A549 (cell line): ENCODE measurements around the gene TTC7B. TPM values are rescaled to one million over a fixed set of nuclear protein-coding genes. Genes with fewer than 3 reads are reported as not detected.

Source experiments
- ATAC-seq, 2 experiments: fragments of 200-7000 bp in 1 of 2; fragments of >200 bp in 1 of 2; cut with Nextera tagmentation in 1 of 2; cut with Tn5 transposase in 1 of 2; 3 replicates each; pipeline versions ENCODE4 v1.8.0 to v1.9.1; 2018 to 2020; ENCODE audit warnings: mild to moderate bottlenecking in 1 of 2, moderate library complexity in 1 of 2
- CTCF ChIA-PET: fragments of 300-600 bp; sonication (Branson Sonifier 250); formaldehyde crosslinking; extraction: SDS; loops from one replicate; lab custom pipeline; 2021; ENCODE audit warnings: antibody characterized with exemption, inconsistent platforms; lab: Yijun Ruan, JAX
- POLR2A ChIA-PET: fragments of 350-600 bp; formaldehyde crosslinking; extraction: SDS; loops from one replicate; lab custom pipeline; 2021; ENCODE audit warnings: antibody characterized with exemption, inconsistent platforms; lab: Yijun Ruan, JAX
- DNase-seq, 2 experiments: peaks; one replicate each; pipeline versions ENCODE4 v3.0.0 to v3.0.0-alpha.2; 2011 to 2016; ENCODE audit warnings: low read depth in 1 of 2, low spot score in 1 of 2
- FAIRE-seq: peaks from 2 replicates; lab custom pipeline; 2011; peaks lifted over from hg19 to GRCh38; lab: Jason Lieb, UNC
- H3K27ac ChIP-seq, 2 experiments: fragments of >200 bp; sonication (Bioruptor Twin); formaldehyde crosslinking; 3 replicates each; pipeline ENCODE4 v1.5.1; 2016 to 2017
- H3K4me1 ChIP-seq: fragments of >200 bp; sonication (Bioruptor Twin); formaldehyde crosslinking; 3 replicates; pipeline ENCODE4 v1.6.1; 2016
- H3K4me2 ChIP-seq: fragments of >200 bp; sonication (Bioruptor Twin); formaldehyde crosslinking; 3 replicates; pipeline ENCODE4 v1.6.1; 2016
- H3K4me3 ChIP-seq: fragments of >200 bp; sonication (Bioruptor Twin); formaldehyde crosslinking; 3 replicates; pipeline ENCODE4 v1.5.1; 2016
- H3K9me3 ChIP-seq: fragments of >200 bp; sonication (Bioruptor Twin); formaldehyde crosslinking; 3 replicates; pipeline ENCODE4 v1.6.1; 2016
- ATOH8 ChIP-seq: fragments of 250-450 bp; sonication (Bioruptor Pico); IDR thresholded peaks from 2 replicates; pipeline ENCODE4 v1.5.0; 2020; ENCODE audit warnings: low read depth, mild to moderate bottlenecking, moderate library complexity
- CBX2 ChIP-seq: fragments of 200-600 bp; sonication (generic); IDR thresholded peaks from 2 replicates; pipeline ENCODE4 v1.6.1; 2016; ENCODE audit warnings: low read depth, mild to moderate bottlenecking, borderline replicate concordance
- CHD4 ChIP-seq: fragments of 200-600 bp; sonication (generic); IDR thresholded peaks from 2 replicates; pipeline ENCODE4 v1.6.1; 2016; ENCODE audit warnings: antibody characterized with exemption, mild to moderate bottlenecking, borderline replicate concordance
- CTCF ChIP-seq: fragments of >200 bp; sonication (Bioruptor Twin); formaldehyde crosslinking; IDR thresholded peaks from 3 replicates; pipeline ENCODE4 v1.5.1; 2016
- E2F6 ChIP-seq: IDR thresholded peaks from 2 replicates; pipeline ENCODE4 v1.6.1; 2012; ENCODE audit warnings: low read depth, borderline replicate concordance
- ELK1 ChIP-seq: fragments of 150-350 bp; IDR thresholded peaks from 2 replicates; pipeline ENCODE4 v1.6.1; 2014; ENCODE audit warnings: low read depth, mild to moderate bottlenecking, low read length
- EP300 ChIP-seq, 2 experiments: fragments of >200 bp; sonication (Bioruptor Twin); formaldehyde crosslinking; IDR thresholded peaks; 2 replicates in 1 of 2; 3 replicates in 1 of 2; pipeline ENCODE4 v1.6.1; 2016 to 2017
- FOSB ChIP-seq: fragments of 250-450 bp; sonication (Bioruptor Pico); IDR thresholded peaks from 2 replicates; pipeline ENCODE4 v1.5.0; 2020; ENCODE audit warnings: mild to moderate bottlenecking, moderate library complexity
- FOSL2 ChIP-seq, 2 experiments: fragments of 450-650 bp in 1 of 2; fragments of >200 bp in 1 of 2; sonication (Bioruptor Twin) in 1 of 2; formaldehyde crosslinking; IDR thresholded peaks; 2 replicates each; pipeline versions ENCODE4 v1.5.0 to v1.6.1; 2016 to 2020; ENCODE audit warnings: mild to moderate bottlenecking in 1 of 2, moderate library complexity in 1 of 2
- HEYL ChIP-seq: fragments of 250-450 bp; sonication (Bioruptor Pico); IDR thresholded peaks from 2 replicates; pipeline ENCODE4 v1.8.0; 2021; ENCODE audit warnings: mild to moderate bottlenecking, moderate library complexity
- HMGXB4 ChIP-seq: fragments of 250-450 bp; sonication (Bioruptor Pico); IDR thresholded peaks from 2 replicates; pipeline ENCODE4 v1.5.0; 2021; ENCODE audit warnings: mild to moderate bottlenecking, moderate library complexity, borderline replicate concordance
- HOXB13 ChIP-seq: fragments of 250-450 bp; sonication (Bioruptor Pico); IDR thresholded peaks from 2 replicates; pipeline ENCODE4 v1.5.0; 2020; ENCODE audit warnings: low read depth, mild to moderate bottlenecking, moderate library complexity
- HOXB5 ChIP-seq: fragments of 250-450 bp; sonication (Bioruptor Pico); IDR thresholded peaks from 2 replicates; pipeline ENCODE4 v1.5.0; 2020; ENCODE audit warnings: mild to moderate bottlenecking, moderate library complexity
- JUNB ChIP-seq: fragments of >200 bp; sonication (Bioruptor Twin); formaldehyde crosslinking; IDR thresholded peaks from 2 replicates; pipeline ENCODE4 v1.6.1; 2016
- MAFK ChIP-seq: fragments of 450-650 bp; IDR thresholded peaks from 2 replicates; pipeline ENCODE4 v1.6.1; 2014; ENCODE audit not compliant: partially characterized antibody
- MAZ ChIP-seq: fragments of 150-350 bp; IDR thresholded peaks from 2 replicates; pipeline ENCODE4 v1.6.1; 2014; ENCODE audit warnings: antibody characterized with exemption, low read depth, low read length, borderline replicate concordance
- NPAS2 ChIP-seq: fragments of 250-450 bp; sonication (Bioruptor Pico); IDR thresholded peaks from 2 replicates; pipeline ENCODE4 v1.8.0; 2022; ENCODE audit warnings: mild to moderate bottlenecking, moderate library complexity, borderline replicate concordance
- PBX3 ChIP-seq: IDR thresholded peaks from 2 replicates; pipeline ENCODE4 v1.6.1; 2012
- PHF8 ChIP-seq: fragments of 200-600 bp; sonication (generic); IDR thresholded peaks from 2 replicates; pipeline ENCODE4 v1.6.1; 2016; ENCODE audit warnings: low read depth, mild to moderate bottlenecking, antibody characterized with exemption, moderate library complexity, borderline replicate concordance
- POLR2AphosphoS2 ChIP-seq: conservative IDR thresholded peaks from 2 replicates; pipeline ENCODE4 v1.6.1; 2012; ENCODE audit warnings: low read length, improper control_type of control experiment, inconsistent platforms
- REST ChIP-seq: fragments of 200-600 bp; sonication (generic); IDR thresholded peaks from 2 replicates; pipeline ENCODE4 v1.6.1; 2016; ENCODE audit warnings: antibody characterized with exemption, mild to moderate bottlenecking, moderate library complexity
- ZC3H11A ChIP-seq: fragments of 450-650 bp; IDR thresholded peaks from 2 replicates; pipeline ENCODE4 v1.6.1; 2014; ENCODE audit warnings: antibody characterized with exemption, mild to moderate bottlenecking
- ZNF302 ChIP-seq: fragments of 250-450 bp; sonication (Bioruptor Pico); IDR thresholded peaks from 2 replicates; pipeline ENCODE4 v1.9.0; 2021; ENCODE audit warnings: inconsistent platforms, mild to moderate bottlenecking, moderate library complexity
- ZSCAN20 ChIP-seq: fragments of 250-450 bp; sonication (Bioruptor Pico); IDR thresholded peaks from 2 replicates; pipeline ENCODE4 v1.8.0; 2022; ENCODE audit warnings: mild to moderate bottlenecking, moderate library complexity
- WGBS: methylation state at CpG from one replicate; pipeline ENCODE4 v1.1.6; 2017; ENCODE audit errors: missing lambda C conversion rate; 5-methylcytosine and 5-hydroxymethylcytosine counted together
- polyA plus RNA-seq, 4 experiments: library from polyadenylated mRNA; depleted of rRNA in 3 of 4; stranded (reverse); fragments of >200 nt; fragmentation: RNase III in 1 of 4; extraction: RNeasy Plus Mini Kit Qiagen cat#74134 plus additional on column Dnase treatment in 1 of 4; gene quantifications; 2 replicates in 3 of 4; 3 replicates in 1 of 4; pipeline ENCODE4 v1.2.3, GENCODE V29; 2011 to 2017

Gene TTC7B
- polyA plus RNA-seq, 2 of the 4 experiments (the other 2 are of a cell fraction): 16.6 to 28.0 TPM

- ATAC-seq (no peak), FAIRE-seq (no peak), DNase-seq (no peak)
- TF ChIP-seq MAZ (no peak), ELK1 (no peak), JUNB (no peak), ZC3H11A (no peak), FOSB (CRISPR knock-in tag) (no peak), PHF8 (no peak), ZSCAN20 (CRISPR knock-in tag) (no peak), HOXB13 (CRISPR knock-in tag) (no peak), POLR2AphosphoS2 (no peak), NPAS2 (no peak), HOXB5 (no peak), HMGXB4 (CRISPR knock-in tag) (no peak), FOSL2 (IDR thresholded peaks at IDR 0.05) (no peak), FOSL2 (CRISPR knock-in tag; IDR thresholded peaks at IDR 0.05) (no peak), CHD4 (no peak), HEYL (CRISPR knock-in tag) (no peak), MAFK (no peak)
- WGBS: 80% methylated on average over 9 of the region's 9 CpGs
- Histone ChIP-seq H3K27ac (no peak overlapping the region), H3K4me2 (no peak overlapping the region), H3K4me1 (peaks cover under 1% of the 10 kb centered on the region; the same call in 1 of the 3 replicates), H3K4me3 (no peak overlapping the region), H3K9me3 (no peaks in the 10 kb centered on the region)
- ChIA-PET CTCF (interaction anchor here (1.3 kb wide), 1 partner anchor 68 kb away, joined by 4 read pairs; no protein-coding TSS in a partner anchor), POLR2A (no interaction called here)
Observed at GRCh38 chr14:90629471-90629870, 186.8 kb downstream of the TTC7B start.

GRCh38 chr14:90628825-90629224 is 187.4 kb downstream of the TTC7B start:
- Histone ChIP-seq H3K4me2 (no peak overlapping the region), H3K9me3 (no peaks in the 10 kb centered on the region), H3K27ac (no peak overlapping the region), H3K4me1 (peaks cover 6% of the 10 kb centered on the region; the same call in 1 of the 3 replicates)
- DNase-seq (no peak), FAIRE-seq (no peak), ATAC-seq (no peak)
- CTCF ChIA-PET: interaction anchor here (0.7 to 1.3 kb wide), 2 partner anchors 10 to 68 kb away, joined by 3 to 4 read pairs; no protein-coding TSS in a partner anchor
- TF ChIP-seq ATOH8 (CRISPR knock-in tag): no peak
- TF ChIP-seq REST: no peak
- TF ChIP-seq ZNF302 (CRISPR knock-in tag): no peak
- TF ChIP-seq HEYL (CRISPR knock-in tag): no peak
- no peak for TF ChIP-seq CBX2
- no peak for TF ChIP-seq E2F6
- TF ChIP-seq CTCF: no peak
- TF ChIP-seq PBX3: no peak
- no peak for TF ChIP-seq MAZ
- TF ChIP-seq MAFK: no peak
- TF ChIP-seq NPAS2: no peak
- TF ChIP-seq EP300 (IDR thresholded peaks at IDR 0.05): no peak
- no peak for TF ChIP-seq HOXB5
- TF ChIP-seq, all 56 proteins: peak for 0
- H3K4me3 ChIP-seq: no peak overlapping the region
- POLR2A ChIA-PET: no interaction called here
- 96% methylated on average over 7 of the region's 8 CpGs for WGBS
